HG02870 (cell line): ENCODE measurements around the gene CACNA1D.

Experiments
- ATAC-seq: cut with Tn5 transposase; IDR thresholded peaks from one replicate; pipeline ENCODE4 v1.9.1; 2021; ENCODE audit warnings: mild to moderate bottlenecking, moderate library complexity; ENCODE audit not compliant: unreplicated experiment

The CACNA1D gene

DNA sequence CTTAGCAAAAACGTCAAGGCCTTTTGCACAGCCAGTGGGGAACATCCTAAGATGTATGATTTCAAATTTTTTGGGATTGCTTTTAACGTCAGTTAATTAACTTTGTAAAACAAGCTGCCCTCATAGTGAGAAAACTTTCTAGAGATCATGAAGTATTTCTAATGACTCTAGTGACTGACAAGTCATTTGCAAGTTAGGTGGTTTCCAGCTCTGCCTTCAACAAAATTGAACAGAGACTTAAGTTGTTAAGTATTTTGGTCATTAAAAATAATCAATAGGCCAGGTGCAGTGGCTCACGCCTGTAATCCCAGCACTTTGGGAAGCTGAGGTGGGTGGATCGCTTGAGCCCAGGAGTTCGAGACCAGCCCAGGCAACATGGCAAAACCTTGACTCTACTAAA lies 280.6 kb downstream of the CACNA1D start:
- no peak for ATAC-seq

DNA sequence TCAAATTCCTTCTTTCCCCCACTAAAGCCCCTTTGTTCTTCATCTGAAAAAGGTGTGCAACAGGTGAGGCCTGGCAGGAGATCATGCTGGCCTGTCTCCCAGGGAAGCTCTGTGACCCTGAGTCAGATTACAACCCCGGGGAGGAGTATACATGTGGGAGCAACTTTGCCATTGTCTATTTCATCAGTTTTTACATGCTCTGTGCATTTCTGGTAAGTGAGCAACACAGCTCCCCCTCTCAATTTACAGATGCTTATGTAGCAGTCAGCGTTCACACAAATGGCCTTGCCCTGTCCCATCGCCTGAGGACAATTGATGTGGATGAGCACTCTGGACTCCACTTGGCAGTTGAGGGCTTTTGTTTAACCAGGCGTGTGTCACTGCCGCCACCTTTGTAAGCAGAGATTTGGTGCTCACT lies 281.4 kb downstream of the CACNA1D start:
- no peak for ATAC-seq

DNA sequence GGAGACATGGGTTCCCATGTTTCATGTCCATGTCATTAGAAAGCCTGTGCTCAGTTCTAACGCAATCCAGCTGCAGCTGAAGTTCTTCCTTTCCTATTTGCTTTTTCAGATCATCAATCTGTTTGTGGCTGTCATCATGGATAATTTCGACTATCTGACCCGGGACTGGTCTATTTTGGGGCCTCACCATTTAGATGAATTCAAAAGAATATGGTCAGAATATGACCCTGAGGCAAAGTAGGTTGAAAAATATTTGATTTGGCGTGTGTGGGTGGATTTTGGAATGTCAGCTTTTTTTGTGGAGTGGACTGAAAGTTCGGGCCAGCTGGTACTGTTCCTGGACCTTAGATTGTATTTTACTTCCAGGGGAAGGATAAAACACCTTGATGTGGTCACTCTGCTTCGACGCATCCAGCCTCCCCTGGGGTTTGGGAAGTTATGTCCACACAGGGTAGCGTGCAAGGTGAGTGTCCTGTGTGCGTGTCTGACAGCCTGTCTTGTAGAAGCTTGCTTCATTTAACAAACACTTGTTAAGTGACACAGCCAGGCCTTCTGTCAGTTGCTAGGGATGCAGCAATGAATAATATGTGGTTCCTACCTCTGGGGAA lies 282.2 kb downstream of the CACNA1D start:
- no peak for ATAC-seq

DNA sequence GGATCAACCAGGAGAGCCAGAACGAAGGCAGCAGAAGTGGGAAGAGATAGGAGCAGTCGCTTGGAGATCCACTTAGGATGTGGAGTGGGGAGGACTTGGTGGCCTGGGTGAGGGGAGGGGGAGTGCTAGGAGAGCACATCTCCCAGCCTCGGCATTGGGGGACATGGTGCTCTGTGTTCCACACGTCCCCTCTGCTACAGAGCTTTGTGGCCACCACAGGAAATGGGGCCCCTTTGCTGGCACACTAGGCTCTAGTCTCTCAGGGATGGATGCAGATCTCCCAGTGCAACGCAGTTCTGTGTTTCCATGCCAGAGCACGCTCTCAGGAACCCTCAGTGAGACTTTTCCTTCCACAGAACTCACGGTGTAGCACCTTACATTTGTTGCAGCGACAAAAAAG lies 283.1 kb downstream of the CACNA1D start:
- no peak for ATAC-seq

DNA sequence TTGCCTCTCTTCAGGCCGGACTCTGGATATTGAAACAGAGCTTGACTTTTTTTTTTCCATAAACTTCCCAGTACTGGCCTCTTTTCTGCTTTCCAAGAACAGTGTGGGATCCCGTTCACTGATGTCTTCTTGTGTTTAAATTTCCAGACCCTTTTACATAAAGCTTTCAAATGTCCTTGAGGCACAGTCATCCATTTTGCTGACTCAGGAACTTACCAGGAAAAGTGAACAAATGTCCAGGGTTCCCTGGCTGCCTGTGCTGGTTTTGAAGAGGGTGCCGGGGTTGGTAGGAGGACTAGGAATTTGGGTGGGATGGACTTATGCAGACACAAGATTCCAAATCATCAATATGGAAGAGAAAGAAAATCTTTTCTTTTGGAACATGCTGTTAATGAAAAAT lies 283.7 kb downstream of the CACNA1D start:
- no peak for ATAC-seq

DNA sequence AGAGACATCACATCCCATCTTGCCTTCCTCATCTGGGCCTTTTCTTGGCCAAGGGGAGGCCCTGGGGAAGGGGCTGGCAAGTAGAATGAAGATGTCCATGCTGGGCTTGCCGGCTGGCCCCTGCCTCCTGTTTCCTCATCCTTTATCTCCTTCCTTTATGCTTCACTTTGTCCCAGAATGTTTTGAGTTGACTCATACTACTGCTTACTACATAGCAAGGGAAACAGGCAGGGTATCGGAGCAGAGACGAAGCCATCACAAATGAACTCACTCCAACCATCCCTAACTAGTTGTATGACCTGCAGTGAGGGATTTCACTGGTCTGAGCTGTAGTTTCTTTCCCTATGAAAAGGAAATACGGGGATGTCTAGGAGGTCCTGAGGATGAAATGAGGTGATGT lies 285.8 kb downstream of the CACNA1D start:
- ATAC-seq = no peak

DNA sequence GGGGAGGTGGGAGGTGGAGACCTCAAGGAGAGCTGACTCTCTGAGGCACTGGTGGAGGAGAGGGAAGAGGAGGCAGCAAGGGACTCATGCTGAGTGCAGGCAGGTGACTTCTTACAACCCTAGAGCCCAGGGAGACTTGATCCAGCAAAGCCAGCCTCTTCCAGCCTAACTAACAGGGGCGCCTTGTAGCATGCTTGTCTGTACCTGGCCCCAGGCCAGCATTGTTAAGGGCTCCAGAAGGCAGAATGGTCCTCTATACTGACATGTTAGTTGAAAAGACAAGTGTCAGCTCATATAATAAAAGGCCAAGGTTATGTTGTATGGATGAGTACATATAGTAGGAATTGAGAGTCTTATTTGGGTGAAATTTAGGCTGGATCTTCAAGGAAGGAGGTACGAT lies 286.4 kb downstream of the CACNA1D start:
- ATAC-seq = no peak

DNA sequence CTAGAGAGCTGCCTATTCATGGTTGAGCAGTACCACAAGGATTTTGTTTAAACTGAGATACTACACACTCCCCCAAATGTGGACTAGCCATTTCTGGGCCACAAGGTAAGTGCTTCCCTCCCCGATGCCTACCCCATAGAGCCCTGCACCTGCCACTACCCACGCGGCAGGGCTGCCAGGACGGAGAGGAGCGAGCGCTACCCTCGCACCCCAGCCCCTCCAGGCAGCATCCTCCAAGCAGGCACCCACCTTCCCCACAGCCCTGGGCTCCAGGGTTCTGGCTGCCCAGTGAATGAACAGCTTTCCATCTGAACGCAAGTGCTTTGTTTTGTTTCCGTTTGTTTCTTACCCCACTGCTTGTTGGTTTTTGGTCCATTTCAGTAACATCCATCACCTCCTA lies 292.6 kb downstream of the CACNA1D start:
- no peak for ATAC-seq

DNA sequence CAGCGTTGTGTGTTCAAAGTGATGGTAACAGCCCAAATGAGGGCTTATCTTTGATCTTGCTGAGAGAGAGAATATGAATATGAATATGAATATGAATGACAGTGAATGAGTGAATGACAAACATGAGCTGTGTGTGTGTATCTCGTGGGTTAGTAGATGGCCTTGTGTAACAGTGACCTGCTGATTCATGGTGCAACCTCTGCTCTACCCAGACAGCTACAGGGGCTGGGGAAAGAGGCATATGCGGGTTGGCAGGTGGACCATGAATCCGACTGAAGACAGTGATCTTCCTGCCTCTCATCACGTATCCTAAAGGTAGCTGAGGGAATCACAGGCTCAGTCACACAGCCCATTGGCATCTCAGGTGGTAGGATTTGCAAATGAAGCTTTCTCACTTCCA lies 293.6 kb downstream of the CACNA1D start:
- no peak for ATAC-seq

DNA sequence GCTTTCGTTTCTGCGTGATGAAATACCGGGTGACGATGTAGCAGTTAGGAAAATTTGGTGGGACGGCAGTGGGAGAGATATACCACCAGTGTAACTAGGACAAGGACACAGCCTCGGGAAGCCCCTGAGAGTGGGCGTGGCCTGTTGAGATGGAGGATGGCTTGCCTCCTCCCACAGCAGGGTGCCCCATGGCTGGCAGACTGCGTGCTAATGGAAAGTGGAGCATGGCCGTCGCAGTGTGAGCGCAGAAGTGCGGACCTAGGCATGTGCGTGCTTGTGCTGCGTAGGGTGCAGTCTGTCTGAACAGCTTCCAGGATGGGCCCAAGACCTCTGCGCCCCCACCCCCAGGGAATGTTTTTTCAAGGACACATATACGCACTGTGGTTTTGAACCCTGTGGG lies 295.0 kb downstream of the CACNA1D start:
- no peak for ATAC-seq

DNA sequence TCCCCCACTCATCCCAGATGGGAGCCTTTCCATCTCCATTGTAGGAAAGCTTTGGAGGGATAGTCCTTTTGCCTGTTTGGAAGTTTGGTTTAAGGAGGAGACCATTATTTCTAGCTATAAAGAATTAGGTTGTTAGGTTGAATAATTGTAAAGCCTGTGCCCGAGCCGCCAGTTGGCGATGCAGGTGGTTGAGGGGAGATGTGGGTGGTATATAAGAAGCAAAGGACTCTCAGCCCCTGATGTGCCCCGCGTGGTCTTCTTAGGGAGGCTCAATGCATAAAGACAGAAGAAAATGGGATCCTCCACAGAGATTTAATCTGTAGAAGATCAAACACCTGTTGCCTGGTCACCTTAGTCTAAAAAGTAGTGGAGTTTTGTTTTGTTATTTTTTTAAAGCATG lies 296.1 kb downstream of the CACNA1D start:
- no peak for ATAC-seq

DNA sequence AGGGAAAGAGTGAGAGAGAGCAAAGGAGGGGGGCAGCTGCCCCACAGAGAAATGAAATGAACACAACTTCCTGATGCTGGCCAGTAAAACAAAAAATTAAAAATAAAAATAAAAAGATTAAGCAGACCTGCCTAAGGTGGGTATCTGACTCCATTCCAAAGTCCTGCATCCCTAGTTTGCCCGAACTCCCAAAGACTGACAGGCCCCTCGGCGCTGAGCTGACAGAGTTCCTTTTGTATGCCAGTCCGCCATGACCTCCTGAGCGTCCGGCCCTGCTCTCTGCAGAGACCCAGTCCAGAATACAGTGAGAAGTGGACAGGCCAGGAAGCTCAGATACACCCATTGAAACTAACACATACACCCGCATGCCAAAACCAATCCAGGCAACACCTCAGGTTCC lies 296.9 kb downstream of the CACNA1D start:
- ATAC-seq = no peak

DNA sequence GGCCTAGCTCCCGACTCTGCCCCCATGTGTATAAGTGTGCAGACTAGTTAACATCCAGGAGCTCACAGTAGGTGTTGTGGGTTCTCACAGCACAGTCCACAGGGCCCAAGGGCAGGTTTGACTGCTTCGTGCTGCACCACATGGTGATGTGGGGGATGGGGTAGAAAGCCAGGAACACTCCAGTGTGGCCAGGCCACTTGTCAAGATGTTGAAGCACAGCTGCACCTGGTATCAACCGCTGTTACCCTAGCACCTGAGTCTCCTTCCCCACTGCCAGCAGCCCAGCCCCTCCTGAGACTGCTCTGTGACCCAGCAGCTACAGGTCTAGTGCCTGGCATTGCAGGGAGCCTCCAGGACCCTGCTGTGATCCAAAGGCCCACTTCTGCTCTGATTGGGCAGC lies 298.5 kb downstream of the CACNA1D start:
- ATAC-seq = no peak

DNA sequence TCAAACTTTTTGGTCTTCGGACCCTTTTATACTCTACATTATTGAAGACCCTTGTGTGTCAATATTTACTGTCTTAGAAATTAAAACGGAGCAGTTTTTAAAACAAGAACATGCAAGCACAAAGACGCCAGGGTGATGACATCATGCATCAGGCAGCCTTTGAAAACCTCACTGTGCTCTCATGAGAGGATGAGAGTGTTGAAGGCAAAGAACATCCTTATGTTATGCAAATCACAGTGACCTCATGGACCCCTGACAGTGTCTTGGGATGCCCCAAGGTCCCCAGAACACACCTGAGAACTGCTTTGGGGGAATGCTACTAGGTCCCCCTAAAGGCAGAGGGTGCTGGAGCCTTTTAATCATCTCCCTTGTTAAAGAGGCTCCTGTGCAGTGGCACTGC lies 300.2 kb downstream of the CACNA1D start:
- no peak for ATAC-seq

DNA sequence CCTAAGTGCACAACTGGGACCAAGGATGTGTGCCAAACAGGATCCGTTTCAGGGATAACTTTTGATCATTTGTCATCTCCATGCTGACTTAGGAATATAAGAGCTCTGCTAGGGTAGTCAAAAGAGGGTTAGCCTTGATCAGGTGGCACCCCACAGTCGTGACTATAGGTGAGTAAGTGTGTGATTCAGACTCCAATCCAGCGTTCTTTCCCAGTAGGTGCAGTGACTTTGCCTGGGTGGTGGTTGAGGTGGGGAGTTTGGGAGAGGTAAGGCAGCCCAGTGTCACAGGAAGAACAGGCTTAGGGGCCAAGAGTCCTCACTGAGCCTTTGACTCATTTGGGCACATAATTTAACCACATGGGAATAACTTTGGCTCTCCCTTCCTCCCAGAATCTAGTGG lies 300.8 kb downstream of the CACNA1D start:
- ATAC-seq = no peak

DNA sequence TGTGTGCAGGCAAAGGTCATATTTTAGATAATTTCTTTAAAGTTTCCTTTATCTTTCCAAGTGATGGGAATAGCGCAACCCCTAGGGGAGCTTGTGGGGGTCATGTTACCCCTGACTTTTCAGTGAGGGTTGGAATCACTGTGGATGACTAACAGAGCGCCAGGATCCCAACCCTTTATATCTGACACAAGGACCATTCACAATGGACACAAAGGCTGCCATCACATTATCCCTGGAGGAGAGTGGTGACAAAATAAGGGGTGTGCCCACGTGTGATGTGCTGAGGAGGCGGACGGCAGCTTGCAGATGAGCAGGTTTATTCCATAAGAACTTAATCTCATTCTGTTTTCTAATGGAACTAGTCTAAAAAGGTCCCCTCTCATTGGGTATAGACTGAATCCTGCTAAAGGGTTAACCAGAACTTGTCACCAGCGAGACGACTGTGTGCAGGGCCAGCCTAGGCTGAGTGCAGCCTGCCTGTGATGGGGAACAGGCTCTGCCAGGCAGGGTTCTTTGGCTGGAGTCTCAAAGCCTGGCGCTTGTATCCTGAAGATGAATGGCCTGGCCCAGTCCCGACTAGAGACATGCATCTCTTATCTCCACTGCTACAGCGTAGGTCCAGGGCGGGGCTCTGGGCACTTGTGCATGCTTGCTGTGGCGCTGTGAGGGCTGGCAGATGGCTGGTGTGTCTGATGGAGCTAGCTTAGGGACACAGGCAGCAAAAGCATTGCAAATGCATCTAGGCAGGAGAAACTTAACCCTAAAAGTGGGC lies 301.6 kb downstream of the CACNA1D start:
- no peak for ATAC-seq

DNA sequence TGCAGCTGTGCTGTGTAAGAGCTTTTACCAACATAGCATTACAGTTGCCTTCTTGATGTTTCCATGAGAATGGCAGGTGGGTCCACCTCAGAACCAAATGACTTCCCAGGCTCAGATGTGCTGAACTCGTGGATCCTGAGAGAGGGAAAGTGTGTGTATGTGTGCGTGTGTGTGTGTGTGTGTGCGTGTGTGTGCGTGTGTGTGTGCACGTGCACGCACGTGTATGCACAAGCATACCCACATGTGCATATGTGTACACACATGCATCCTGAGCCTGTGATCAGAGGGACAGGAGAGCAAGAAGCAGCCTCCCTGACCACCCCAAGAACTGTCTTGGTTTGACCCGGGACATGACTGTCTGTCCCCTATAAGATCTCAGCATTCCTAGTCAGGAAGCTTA lies 303.7 kb downstream of the CACNA1D start:
- no peak for ATAC-seq

DNA sequence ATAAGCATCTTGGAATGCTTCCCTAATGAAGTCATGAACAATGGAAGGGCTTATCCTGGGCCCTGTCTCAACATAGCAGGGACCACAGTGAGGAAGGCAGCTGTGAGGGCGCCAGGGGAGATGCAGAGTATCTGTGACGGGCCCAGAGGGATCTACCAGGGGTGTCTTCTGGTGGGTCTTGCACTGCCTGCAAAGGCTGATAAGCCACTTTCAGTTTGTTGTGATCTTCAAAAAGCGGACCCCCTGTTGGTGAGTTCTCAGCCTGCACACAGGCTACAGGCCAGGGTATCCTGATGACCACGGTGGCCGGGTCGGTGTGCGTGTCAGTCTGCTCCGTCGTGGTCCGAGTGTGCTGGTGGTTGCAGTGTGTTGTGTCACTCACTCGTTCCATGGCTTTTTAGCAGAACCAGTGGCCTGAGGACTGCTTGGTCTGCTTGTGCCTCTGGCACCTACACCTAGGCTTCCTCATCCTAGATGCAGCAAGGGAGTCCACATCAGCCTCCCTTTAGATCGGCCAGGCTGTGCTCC lies 305.0 kb downstream of the CACNA1D start:
- ATAC-seq = no peak

DNA sequence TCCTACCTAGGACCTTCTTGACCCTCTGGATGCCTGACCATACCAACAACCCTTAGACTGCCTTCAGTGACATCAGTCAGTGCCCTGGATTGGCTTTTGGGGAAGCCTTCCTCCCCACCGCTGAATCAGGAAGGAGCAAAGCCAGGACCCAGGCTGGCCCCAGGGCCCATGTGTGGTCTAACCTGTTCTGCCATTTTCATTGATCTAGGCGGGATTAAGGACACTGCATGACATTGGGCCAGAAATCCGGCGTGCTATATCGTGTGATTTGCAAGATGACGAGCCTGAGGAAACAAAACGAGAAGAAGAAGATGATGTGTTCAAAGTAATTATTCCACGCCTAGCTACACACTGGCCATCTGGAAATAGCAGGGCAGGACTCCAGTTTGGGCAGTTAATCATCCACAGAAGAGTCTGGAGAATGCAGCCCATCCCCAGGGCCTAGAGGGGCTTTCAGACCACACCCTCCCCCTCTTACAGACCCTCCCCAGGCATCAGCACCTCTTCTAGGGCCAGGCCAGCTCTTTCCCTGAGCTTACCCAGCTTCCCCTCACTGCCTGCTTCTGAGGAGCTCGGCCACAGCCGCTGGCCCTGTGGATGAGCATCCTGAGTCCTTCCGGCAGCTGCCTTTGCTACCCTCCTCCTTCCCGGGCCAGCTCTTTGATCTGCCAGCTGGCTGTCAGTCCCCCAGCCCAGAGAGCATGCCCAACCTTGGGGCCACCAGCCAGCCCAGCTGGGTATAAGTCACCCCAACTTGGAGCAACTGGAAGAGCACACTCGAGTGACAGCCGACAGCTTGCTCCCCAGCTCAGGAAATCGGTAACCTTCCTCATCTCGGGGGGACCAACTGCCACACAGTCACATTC lies 305.9 kb downstream of the CACNA1D start:
- ATAC-seq = no peak

DNA sequence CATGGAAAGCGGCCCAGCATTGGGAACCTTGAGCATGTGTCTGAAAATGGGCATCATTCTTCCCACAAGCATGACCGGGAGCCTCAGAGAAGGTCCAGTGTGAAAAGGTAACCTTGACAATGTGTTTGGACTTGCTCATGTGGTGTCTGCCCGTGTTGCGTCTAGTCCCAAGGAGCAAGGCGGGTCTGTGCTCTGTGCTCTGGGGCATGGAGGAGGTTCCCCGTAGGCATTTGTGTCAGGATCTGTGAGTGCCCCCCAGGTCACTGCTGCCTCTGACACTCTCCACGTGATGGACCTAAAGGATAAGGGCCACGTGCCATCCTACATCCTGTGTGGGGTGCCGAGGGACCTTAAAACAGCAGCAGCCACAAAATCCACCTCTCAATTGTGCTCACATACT lies 306.9 kb downstream of the CACNA1D start:
- no peak for ATAC-seq

DNA sequence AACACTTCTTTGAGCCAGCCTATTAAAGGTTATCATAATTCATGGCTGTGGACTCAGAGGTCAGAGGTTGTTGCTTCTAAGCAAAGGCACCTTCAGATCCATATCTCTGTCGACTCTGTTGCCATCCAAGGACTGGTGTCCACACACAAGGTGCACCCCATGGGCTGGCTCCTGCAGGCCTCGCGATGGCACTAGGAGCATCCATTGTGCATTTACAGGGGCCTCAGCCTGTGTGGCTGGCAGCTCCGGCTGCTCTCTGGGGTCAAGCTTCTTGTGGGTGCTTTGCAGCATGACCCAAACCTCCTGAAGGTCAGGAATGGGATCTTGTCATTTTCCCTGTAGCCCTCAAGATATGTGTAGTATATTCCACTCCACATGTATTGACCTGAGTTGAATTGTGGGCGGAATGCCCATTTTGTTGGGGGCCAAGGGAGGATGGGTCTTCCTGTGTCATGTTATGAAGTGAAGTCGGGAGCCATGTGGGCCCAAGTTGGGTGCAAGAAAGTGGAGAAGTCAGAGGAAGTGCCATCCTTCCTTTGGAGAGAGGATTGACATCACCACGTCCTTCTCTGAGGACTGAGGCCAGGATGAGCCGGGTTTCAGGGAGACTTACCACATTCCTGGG lies 308.0 kb downstream of the CACNA1D start:
- ATAC-seq = no peak
